ENCODE results near the gene ZCCHC7.
"Not testable (repeated sequence)": the region's sequence is repeated elsewhere in the genome, so short reads cannot be mapped to it uniquely, and the experiment has no call there.

The ZCCHC7 gene

GRCh38 chr9:37295796-37296195, 175.4 kb downstream of the ZCCHC7 start:
- DNase-seq (ENCODE audit: low spot score): peak; percentile 32

GRCh38 chr9:37297592-37297991, 177.2 kb downstream of the ZCCHC7 start:
- no peak for DNase-seq (ENCODE audit: low spot score)

GRCh38 chr9:37300620-37301019, 180.2 kb downstream of the ZCCHC7 start:
- no peak for DNase-seq (ENCODE audit: low spot score)

- DNase-seq (ENCODE audit: low spot score): no peak
Measured at GRCh38 chr9:37301042-37301853, 180.9 kb downstream of the ZCCHC7 start.

GRCh38 chr9:37301854-37302172, 181.4 kb downstream of the ZCCHC7 start:
- DNase-seq (ENCODE audit: low spot score): no peak

- DNase-seq (ENCODE audit: low spot score): no peak
Measured at GRCh38 chr9:37302277-37302676, 181.9 kb downstream of the ZCCHC7 start.

GRCh38 chr9:37303272-37303671, 182.9 kb downstream of the ZCCHC7 start:
- not testable (repeated sequence) for DNase-seq (ENCODE audit: low spot score)

- peak; percentile 22 for DNase-seq (ENCODE audit: low spot score)
Measured at GRCh38 chr9:37309136-37309535, 188.8 kb downstream of the ZCCHC7 start.

- no peak for DNase-seq (ENCODE audit: low spot score)
Measured at GRCh38 chr9:37311938-37312708, 191.7 kb downstream of the ZCCHC7 start.

GRCh38 chr9:37324261-37324683, 203.9 kb downstream of the ZCCHC7 start:
- DNase-seq (ENCODE audit: low spot score): no peak

- no peak for DNase-seq (ENCODE audit: low spot score)
Measured at GRCh38 chr9:37324691-37325490, 204.5 kb downstream of the ZCCHC7 start.

- DNase-seq (ENCODE audit: low spot score): no peak
Measured at GRCh38 chr9:37325778-37326177, 205.4 kb downstream of the ZCCHC7 start.

GRCh38 chr9:37327553-37327952, 207.2 kb downstream of the ZCCHC7 start:
- DNase-seq (ENCODE audit: low spot score): no peak

GRCh38 chr9:37328556-37329227, 208.3 kb downstream of the ZCCHC7 start:
- DNase-seq (ENCODE audit: low spot score): peak; percentile 10

- DNase-seq (ENCODE audit: low spot score): no peak
Measured at GRCh38 chr9:37329576-37329975, 209.2 kb downstream of the ZCCHC7 start.

- no peak for DNase-seq (ENCODE audit: low spot score)
Measured at GRCh38 chr9:37331871-37332270, 211.5 kb downstream of the ZCCHC7 start.

GRCh38 chr9:37332578-37332977, 212.2 kb downstream of the ZCCHC7 start:
- no peak for DNase-seq (ENCODE audit: low spot score)

GRCh38 chr9:37333288-37333687, 212.9 kb downstream of the ZCCHC7 start:
- DNase-seq (ENCODE audit: low spot score): no peak

GRCh38 chr9:37335238-37335637, 214.9 kb downstream of the ZCCHC7 start:
- DNase-seq (ENCODE audit: low spot score): no peak

- no peak for DNase-seq (ENCODE audit: low spot score)
Measured at GRCh38 chr9:37336150-37336549, 215.8 kb downstream of the ZCCHC7 start.

- DNase-seq (ENCODE audit: low spot score): no peak
Measured at GRCh38 chr9:37337301-37337890, 217.0 kb downstream of the ZCCHC7 start.

- DNase-seq (ENCODE audit: low spot score): no peak
Measured at GRCh38 chr9:37338218-37338617, 217.8 kb downstream of the ZCCHC7 start.

All from HuH-7 (cell line).